HG03460 (cell line): Measurements from ENCODE around the gene SPRR1A.
"Not testable (repeated sequence)": the region's sequence is repeated elsewhere in the genome, so short reads cannot be mapped to it uniquely, and the experiment has no call there.

ENCODE experiments used
- ATAC-seq: cut with Tn5 transposase; IDR thresholded peaks from one replicate; pipeline ENCODE4 v1.9.1; 2021; ENCODE audit not compliant: unreplicated experiment

Gene SPRR1A

DNA sequence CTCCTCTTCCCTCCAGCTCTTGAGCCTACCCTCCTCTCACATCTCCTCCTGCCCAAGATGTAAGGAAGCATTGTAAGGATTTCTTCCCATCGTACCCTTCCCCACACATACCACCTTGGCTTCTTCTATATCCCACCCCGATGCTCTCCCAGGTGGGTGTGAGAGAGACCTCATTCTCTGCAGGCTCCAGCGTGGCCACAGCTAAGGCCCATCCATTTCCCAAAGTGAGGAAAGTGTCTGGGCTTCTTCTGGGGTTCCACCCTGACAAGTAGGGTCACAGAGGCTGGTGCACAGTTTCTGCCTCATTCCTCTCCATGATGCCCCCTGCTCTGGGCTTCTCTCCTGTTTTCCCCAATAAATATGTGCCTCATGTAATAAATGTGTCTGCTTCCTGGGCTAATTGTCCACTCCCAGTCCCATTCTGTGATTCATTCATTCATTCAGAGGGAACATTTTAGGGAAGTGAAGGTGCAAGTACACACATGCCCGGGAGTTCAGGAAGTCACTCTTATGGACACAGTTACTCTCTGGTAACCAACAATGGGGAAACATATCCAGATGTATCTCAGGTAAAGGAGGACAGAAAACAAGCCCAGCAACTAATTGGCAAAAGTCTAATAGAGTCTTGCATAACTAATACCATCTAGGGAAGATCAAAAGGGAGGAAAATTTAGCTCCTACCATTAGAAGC, 11.5 kb upstream of the SPRR1A start:
- no peak for ATAC-seq

GRCh38 chr1:152976688-152977087, 7.2 kb upstream of the SPRR1A start:
- no peak for ATAC-seq

DNA sequence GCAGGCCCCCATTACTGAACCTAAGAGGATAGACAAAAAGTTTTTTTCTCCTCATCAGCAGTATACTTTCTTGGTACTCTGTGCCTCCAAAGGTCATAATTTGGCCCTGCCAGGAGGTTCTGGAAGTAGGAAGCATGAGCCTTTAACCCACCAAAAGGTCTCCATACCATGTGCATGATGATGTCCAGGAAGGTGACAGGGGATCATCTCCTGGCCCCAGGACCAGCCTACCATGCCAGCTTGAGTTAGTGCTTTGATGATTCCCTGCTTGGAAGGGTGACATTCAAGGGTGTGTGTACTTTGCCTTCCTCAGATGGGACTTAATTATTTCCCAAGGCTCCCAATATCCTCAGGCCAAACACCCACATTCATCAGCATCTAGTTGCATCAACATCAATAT, 6.3 kb upstream of the SPRR1A start:
- no peak for ATAC-seq

DNA sequence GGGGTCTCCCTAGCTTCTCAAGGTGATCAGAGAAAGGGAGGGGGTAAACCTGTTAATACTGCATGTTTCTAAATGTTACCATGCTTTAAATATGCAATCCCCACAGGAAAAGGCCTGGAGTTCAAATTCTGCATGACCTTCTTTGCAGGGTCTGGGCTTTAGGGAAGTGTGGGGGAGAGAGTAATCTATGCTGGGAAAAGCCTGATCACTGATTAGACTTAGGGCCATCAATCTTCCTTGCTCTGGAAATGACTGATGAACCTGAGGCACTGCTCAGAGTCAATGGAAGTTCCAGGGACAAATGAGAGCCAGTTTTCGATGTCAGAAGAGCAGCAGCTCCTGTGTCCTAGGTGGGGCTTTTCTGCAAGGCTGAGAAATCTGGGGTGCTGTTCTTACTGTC, 3.2 kb upstream of the SPRR1A start:
- no peak for ATAC-seq

- no peak for ATAC-seq
Measured at GRCh38 chr1:152981146-152981871, 2.6 kb upstream of the SPRR1A start.

GRCh38 chr1:152982076-152982475, 1.8 kb upstream of the SPRR1A start:
- ATAC-seq: no peak

GRCh38 chr1:152983234-152983633, 647 bp upstream of the SPRR1A start:
- ATAC-seq: no peak

- ATAC-seq: no peak
Measured at GRCh38 chr1:152986578-152986977, 2.7 kb downstream of the SPRR1A start.

DNA sequence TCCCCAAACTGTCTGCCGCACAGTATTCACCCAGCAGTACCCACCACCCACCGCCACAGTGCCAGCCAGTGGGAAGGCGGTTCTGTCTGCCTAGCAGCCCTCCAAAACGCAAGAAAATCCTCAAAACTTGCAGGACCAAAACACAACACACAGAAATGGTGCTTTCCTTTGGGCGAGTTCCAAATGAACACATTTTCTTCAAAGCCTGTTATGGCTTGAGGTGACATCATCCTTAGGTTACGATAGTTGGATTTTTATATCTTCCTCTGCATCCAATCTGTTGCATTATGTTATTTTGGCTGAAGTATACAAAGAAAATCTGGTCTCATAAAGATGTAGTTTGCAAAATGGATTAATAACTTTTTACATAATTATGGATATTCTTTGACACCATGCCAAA, 9.3 kb downstream of the SPRR1A start:
- no peak for ATAC-seq

DNA sequence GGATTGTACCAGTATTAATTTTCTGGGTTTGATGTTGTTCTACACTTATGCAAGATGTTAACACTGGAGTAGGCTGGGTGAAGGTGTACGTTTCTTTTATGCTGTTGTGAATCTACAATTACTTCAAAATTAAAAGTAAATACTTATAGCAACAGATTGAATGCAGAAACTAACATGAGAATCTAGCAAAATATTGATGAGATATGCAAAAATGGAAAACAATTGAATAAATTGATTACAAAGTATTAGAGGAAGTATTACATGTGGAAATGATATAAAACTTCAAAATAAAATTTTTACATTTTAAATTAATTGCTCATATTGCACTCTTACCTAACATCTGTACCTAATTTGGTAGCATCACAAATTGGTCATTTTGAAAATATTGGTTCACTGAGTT, 12.0 kb downstream of the SPRR1A start:
- no peak for ATAC-seq

DNA sequence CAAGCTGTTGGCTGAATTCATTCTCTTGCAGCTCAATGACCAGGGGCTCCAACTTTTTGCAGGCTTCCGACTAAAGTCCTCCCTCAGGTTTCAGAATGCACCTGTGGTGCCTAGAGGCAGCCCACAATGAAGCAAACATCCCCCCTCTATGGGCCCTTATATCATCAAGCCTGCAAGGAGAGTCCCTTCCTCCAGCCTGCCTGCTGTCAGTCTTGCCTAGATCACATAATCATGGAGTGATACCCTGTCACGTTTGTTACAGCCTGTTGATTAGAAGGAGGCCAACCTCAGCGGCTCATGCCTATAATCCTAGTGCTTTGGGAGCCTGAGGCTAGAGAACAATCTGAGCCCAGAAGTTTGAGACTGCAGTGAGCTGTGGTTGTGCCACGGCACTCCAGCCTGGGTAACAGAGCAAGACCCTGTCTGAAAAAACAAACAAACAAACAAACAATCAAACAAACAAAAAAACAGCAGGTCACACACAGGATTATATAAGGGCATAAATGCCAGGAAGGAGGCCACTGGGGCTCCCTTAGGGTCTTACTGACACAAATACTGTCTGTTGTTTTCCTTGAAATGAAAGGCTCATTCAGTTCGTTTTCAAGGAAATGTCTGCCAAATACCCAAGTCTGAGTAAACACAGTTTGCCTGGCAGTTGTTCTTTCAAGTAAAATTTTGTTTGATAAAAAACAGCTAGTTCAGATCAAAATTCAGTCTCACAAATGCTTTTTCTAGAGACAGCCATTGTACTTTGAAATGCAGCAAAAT, 12.9 kb downstream of the SPRR1A start:
- ATAC-seq: no peak

GRCh38 chr1:152997901-152998300, 14.0 kb downstream of the SPRR1A start:
- ATAC-seq: no peak

DNA sequence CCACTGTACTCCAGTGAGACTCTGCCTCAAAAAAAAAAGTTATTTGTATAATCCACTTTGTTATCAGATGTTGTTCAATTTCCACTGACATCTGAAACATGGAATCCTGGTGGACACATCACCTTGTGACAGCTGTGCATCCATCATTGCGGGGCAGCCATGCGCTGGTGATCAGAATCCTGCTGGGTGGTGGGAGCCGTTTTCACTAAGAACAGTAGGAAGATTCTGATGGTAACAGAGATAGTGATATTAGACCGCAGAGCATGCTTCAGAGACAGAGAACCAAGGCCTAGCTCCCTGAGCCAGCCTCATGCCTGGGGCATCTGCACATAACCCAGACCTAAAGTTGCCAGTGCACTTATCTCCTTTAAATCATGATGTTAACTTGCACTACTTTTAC, 14.6 kb downstream of the SPRR1A start:
- ATAC-seq: no peak

DNA sequence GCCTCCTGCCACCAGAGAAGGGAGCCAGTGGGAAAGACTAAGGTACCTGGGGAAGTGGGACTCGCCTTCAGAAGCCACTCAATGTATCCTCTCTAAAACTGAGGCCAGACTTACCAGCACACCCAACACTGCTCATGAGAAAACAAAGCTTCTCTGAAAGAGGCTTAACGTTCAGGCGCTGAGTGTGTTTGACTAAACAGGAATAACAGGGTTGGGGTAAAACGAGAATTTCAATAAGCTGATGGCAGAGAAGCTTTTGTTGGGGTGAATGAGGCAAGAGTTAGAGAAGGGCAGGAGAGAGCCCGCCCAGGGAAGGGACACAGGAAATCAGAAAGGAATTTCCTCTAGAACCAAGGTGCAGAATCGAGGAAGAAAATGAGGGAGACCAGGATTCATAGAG, 15.9 kb downstream of the SPRR1A start:
- no peak for ATAC-seq

- no peak for ATAC-seq
Measured at GRCh38 chr1:153000294-153000693, 16.4 kb downstream of the SPRR1A start.

GRCh38 chr1:153001382-153001781, 17.5 kb downstream of the SPRR1A start, which contains the start of gene SPRR3:
SPRR3 (plus strand) TSS chr1:153001749; CDS start chr1:153003021, 1,272 bp downstream.
- ATAC-seq: no peak

- not testable (repeated sequence) for ATAC-seq
Measured at GRCh38 chr1:153011235-153011758, 27.4 kb downstream of the SPRR1A start.

GRCh38 chr1:153021829-153022228, 37.9 kb downstream of the SPRR1A start:
- ATAC-seq: not testable (repeated sequence)

DNA sequence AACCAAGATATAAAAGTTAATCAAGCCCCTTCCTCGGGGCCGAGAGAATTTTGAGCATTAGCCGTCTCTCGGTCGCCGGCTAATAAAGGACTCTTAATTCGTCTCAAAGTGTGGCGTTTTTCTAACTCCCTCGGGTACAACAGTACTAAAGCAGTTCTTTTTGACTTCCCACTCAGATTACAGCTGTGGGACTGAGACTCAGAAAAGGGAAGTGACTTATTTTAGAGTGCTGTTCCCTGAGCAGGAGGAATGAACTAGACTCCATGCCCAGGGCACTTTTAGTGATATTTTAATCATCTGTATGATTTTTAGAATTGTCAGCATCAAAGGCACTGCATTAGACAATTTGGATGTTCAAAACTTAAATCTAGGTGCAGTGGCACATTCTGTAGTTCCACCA, 38.5 kb downstream of the SPRR1A start:
- not testable (repeated sequence) for ATAC-seq

DNA sequence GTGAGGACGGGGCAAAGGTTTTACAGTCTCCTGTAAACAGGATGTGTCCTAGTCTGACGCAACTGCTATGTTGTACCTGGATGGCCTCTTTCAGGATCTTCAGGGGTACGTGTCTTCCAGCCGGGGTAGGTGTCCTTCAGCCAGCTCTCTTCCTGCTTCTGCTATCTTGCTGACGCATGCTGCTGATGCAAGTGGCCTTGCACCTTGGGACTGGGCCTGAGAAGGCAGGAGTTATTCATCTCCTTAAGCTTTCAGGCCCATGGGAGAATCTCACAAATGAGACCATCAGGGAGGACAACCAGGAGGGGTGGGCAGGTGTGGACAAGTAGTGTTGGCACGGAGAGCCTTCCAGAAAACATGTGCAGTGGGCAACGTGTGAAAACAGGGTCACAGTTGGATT, 39.2 kb downstream of the SPRR1A start:
- no peak for ATAC-seq

DNA sequence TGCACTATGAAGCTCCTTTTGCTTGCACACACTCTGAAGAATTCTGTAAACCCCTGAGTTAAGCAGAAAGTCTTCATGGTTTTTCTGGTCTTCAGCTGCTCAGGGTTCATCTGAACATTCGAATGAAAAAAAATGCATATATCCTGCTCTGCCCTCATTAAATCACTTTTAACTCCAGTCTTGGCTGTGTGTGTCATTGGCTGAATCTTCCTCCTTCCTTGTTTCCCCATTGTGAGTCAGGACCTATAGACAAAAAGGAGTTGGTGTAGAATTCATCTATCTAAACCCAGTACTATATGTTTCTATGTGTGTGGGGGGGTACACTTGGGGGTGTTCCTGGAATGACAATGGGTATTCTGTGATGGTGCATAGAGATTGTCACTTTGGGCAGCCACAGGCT, 40.5 kb downstream of the SPRR1A start:
- ATAC-seq: no peak

DNA sequence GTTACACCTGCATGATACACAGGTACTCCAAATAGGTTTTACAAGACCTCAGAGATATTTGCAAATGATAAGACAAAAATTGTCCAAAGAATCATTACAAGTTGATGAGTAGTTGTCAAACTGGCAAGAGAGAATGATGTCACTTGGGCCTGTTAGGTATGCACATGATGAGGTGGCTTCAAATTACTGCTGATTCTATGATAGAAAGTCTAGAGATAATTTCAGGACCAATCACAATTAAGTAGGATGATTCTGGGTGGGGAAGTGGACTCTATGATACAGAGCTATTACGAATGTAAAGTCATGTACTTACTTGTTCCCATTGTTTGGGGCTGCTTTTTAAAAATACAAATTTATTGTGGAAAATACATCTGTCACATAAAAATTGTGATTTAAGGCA, 41.9 kb downstream of the SPRR1A start:
- ATAC-seq: no peak
